HG02678 (cell line): Measurements from ENCODE around the gene ROBO1.
"Not testable (repeated sequence)": the region's sequence is repeated elsewhere in the genome, so short reads cannot be mapped to it uniquely, and the experiment has no call there.

Experiments used
- ATAC-seq: cut with Tn5 transposase; IDR thresholded peaks from one replicate; pipeline ENCODE4 v1.9.1; 2021; ENCODE audit warnings: mild to moderate bottlenecking, moderate library complexity; ENCODE audit not compliant: unreplicated experiment

Gene ROBO1

GRCh38 chr3:79767905-79768267 is at the start of gene ROBO1:
TSS of gene ROBO1 (minus strand) at chr3:79767998.
- no peak for ATAC-seq

GRCh38 chr3:79817224-79817623 is 49.4 kb upstream of the ROBO1 start:
- no peak for ATAC-seq

- no peak for ATAC-seq
Observed at GRCh38 chr3:79815478-79815877, 47.7 kb upstream of the ROBO1 start.

GRCh38 chr3:79810581-79810980 is 42.8 kb upstream of the ROBO1 start:
- ATAC-seq, result no peak

GRCh38 chr3:79810092-79810491 is 42.3 kb upstream of the ROBO1 start:
- ATAC-seq, result no peak

GRCh38 chr3:79809106-79809505 is 41.3 kb upstream of the ROBO1 start:
- no peak for ATAC-seq

GRCh38 chr3:79808515-79808914 is 40.7 kb upstream of the ROBO1 start:
- ATAC-seq, result no peak

GRCh38 chr3:79790177-79790576 is 22.4 kb upstream of the ROBO1 start:
- ATAC-seq, result not testable (repeated sequence)

- ATAC-seq, result no peak
Observed at GRCh38 chr3:79773291-79773690, 5.5 kb upstream of the ROBO1 start.

- no peak for ATAC-seq
Observed at GRCh38 chr3:79769229-79769628, 1.4 kb upstream of the ROBO1 start.

GRCh38 chr3:79767194-79767904 is 449 bp downstream of the ROBO1 start:
- ATAC-seq, result no peak

GRCh38 chr3:79766496-79767193 is 1.2 kb downstream of the ROBO1 start:
- ATAC-seq, result no peak

GRCh38 chr3:79765911-79766310 is 1.9 kb downstream of the ROBO1 start:
- no peak for ATAC-seq

GRCh38 chr3:79761441-79761840 is 6.4 kb downstream of the ROBO1 start:
- no peak for ATAC-seq

- no peak for ATAC-seq
Observed at GRCh38 chr3:79751703-79752102, 16.1 kb downstream of the ROBO1 start.

GRCh38 chr3:79737530-79737929 is 30.3 kb downstream of the ROBO1 start:
- no peak for ATAC-seq

- no peak for ATAC-seq
Observed at GRCh38 chr3:79729096-79729495, 38.7 kb downstream of the ROBO1 start.

GRCh38 chr3:79726786-79727185 is 41.0 kb downstream of the ROBO1 start:
- ATAC-seq, result no peak

GRCh38 chr3:79724206-79724605 is 43.6 kb downstream of the ROBO1 start:
- ATAC-seq, result no peak

GRCh38 chr3:79690072-79690471 is 77.7 kb downstream of the ROBO1 start:
- no peak for ATAC-seq

- no peak for ATAC-seq
Observed at GRCh38 chr3:79685108-79685507, 82.7 kb downstream of the ROBO1 start.

- ATAC-seq, result no peak
Observed at GRCh38 chr3:79684041-79684440, 83.8 kb downstream of the ROBO1 start.

- no peak for ATAC-seq
Observed at GRCh38 chr3:79672731-79673130, 95.1 kb downstream of the ROBO1 start.
